ENCODE results near the gene GPR157. TPM values are rescaled to one million over a fixed set of nuclear protein-coding genes. Genes with fewer than 3 reads are reported as not detected.

The GPR157 gene
- total and polyA plus RNA-seq, 2 of the 13 experiments (the other 11 are each of a cell fraction or from before 2014, with no cell fraction given) = 10.1 to 19.2 TPM

DNA sequence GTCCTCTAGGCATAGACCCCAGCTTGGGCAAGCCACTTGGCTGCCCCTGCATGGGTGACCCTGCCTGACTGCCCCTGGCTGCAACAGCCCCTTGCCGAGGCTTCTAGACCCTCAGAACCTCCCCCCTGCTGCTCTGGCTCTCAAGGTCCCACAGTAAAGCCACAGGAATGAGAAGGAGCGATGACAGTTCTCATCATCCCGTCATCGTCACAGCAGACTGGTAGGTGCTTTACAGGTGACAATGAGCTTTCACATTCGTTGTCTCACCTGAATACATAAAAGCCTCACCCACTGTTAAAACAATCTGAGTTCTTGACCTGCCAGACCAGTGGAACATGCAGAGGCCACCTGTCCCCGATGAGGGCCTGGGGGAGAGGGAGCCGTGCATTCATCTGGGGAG is 36.0 kb upstream of the GPR157 start:
- CTCF ChIA-PET (ENCODE audit: low intra/inter-chr PET ratio, low total read pairs) = no interaction called here
- Histone ChIP-seq H3K4me2 (ENCODE audit: low read depth, low read length) (peak overlapping the region; percentile 80; the same call in 1 of the 2 replicates), H3K9me3 (ENCODE audit: low read length) (no peaks in the 10 kb centered on the region), H3K27me3 (ENCODE audit: control insufficient read depth in 1 of 2, insufficient read depth in 2 of 2, low read length in 2 of 2) (no peaks in the 10 kb centered on the region), H3K4me3 (replicated peaks in 1 of 3; ENCODE audit: insufficient read depth in 1 of 3, low read depth in 2 of 3, low read length in 3 of 3) (no peak overlapping the region), H3K36me3 (replicated peaks in 1 of 2; ENCODE audit: control insufficient read depth in 1 of 2, insufficient read depth in 2 of 2, low read length in 2 of 2) (peaks cover 11 to 39% of the 10 kb centered on the region in 2 experiments; a peak in 4 of 5 replicates), H3K4me1 (ENCODE audit: insufficient read depth, low read length) (peaks cover 82% of the 10 kb centered on the region), H4K20me1 (ENCODE audit: insufficient read depth, low read length) (peaks cover 92% of the 10 kb centered on the region), H3K9ac (ENCODE audit: insufficient read depth, low read depth, low read length) (no peak overlapping the region), H3K27ac (ENCODE audit: extremely low read length, insufficient read depth, low read length) (peak overlapping the region; percentile 74), H2AFZ (ENCODE audit: low read length) (no peak overlapping the region), H3K79me2 (ENCODE audit: insufficient read depth, low read length) (peaks cover 97% of the 10 kb centered on the region)
- DNase-seq (ENCODE audit: low spot score) (no peak), FAIRE-seq (no peak), ATAC-seq (no peak)
- intact Hi-C loops (cut with micrococcal nuclease; ENCODE audit: unreplicated experiment) (no loop called here), in situ Hi-C loops (cut with HindIII; ENCODE audit: extremely low pct_ligation_motif_present, low pct_unique_long_range_greater_than_20kb) (no loop called here)
- 76% methylated on average over 7 of the region's 7 CpGs for WGBS (ENCODE audit: low lambda C conversion rate)
- no TSS peak for BruUV-seq (replicated peaks)
- POLR2A ChIA-PET = interaction anchor here (1.2 kb wide), 2 partner anchors 16 to 69 kb away, joined by 3 read pairs; no protein-coding TSS in a partner anchor
- TF ChIP-seq DNMT1 (CRISPR knock-in tag; IDR thresholded peaks at IDR 0.05) (no peak), ZNF24 (IDR thresholded peaks at IDR 0.05) (no peak), CEBPG (CRISPR knock-in tag; IDR thresholded peaks at IDR 0.05) (no peak), ZNF331 (CRISPR knock-in tag; IDR thresholded peaks at IDR 0.05) (no peak), RFX1 (IDR thresholded peaks at IDR 0.05) (no peak), MIXL1 (CRISPR knock-in tag; IDR thresholded peaks at IDR 0.05) (no peak), CENPX (CRISPR knock-in tag; IDR thresholded peaks at IDR 0.05) (no peak), PLRG1 (conservative IDR thresholded peaks at IDR 0.05) (no peak), ZNF790 (CRISPR knock-in tag; IDR thresholded peaks at IDR 0.05; ENCODE audit: borderline replicate concordance) (no peak)
- TF ChIP-seq, protein P1, sequence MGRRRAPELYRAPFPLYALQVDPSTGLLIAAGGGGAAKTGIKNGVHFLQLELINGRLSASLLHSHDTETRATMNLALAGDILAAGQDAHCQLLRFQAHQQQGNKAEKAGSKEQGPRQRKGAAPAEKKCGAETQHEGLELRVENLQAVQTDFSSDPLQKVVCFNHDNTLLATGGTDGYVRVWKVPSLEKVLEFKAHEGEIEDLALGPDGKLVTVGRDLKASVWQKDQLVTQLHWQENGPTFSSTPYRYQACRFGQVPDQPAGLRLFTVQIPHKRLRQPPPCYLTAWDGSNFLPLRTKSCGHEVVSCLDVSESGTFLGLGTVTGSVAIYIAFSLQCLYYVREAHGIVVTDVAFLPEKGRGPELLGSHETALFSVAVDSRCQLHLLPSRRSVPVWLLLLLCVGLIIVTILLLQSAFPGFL (CRISPR knock-in tag; IDR thresholded peaks at IDR 0.05) = no peak

DNA sequence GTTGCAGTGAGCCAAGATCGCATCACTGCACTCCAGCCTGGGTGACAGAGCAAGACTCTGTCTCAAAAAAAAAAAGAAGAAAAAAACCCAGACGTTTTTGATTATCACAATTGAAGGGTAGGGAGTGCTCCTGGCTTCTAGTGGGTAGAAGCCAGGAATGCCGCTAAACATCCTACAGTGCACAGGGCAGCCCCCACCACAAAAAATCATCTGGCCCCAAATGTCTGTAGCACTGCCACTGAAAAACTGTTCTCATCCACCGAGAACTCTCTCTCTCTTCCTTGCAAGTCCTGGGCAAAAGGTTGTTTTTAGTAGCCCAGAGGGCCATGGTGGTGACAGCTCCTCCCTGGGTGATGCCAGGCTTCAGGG is 35.6 kb upstream of the GPR157 start:
- intact Hi-C loops (cut with micrococcal nuclease; ENCODE audit: unreplicated experiment) (no loop called here), in situ Hi-C loops (cut with HindIII; ENCODE audit: extremely low pct_ligation_motif_present, low pct_unique_long_range_greater_than_20kb) (no loop called here)
- peaks cover 95% of the 10 kb centered on the region for H3K79me2 ChIP-seq (ENCODE audit: insufficient read depth, low read length)
- peak overlapping the region; percentile 74 for H3K27ac ChIP-seq (ENCODE audit: extremely low read length, insufficient read depth, low read length)
- BruUV-seq (replicated peaks) = no TSS peak
- DNase-seq (ENCODE audit: low spot score) (no peak), ATAC-seq (no peak), FAIRE-seq (no peak)
- no peak overlapping the region for H3K4me3 ChIP-seq (replicated peaks in 1 of 3; ENCODE audit: insufficient read depth in 1 of 3, low read depth in 2 of 3, low read length in 3 of 3)
- H3K9me3 ChIP-seq (ENCODE audit: low read length) = no peaks in the 10 kb centered on the region
- WGBS (ENCODE audit: low lambda C conversion rate) = 54% methylated on average over 4 of the region's 4 CpGs
- POLR2A ChIA-PET = interaction anchor here (0.9 to 1.2 kb wide), 4 partner anchors 15 to 69 kb away, joined by 3 read pairs; no protein-coding TSS in a partner anchor
- H4K20me1 ChIP-seq (ENCODE audit: insufficient read depth, low read length) = peaks cover 89% of the 10 kb centered on the region
- H3K36me3 ChIP-seq (replicated peaks in 1 of 2; ENCODE audit: control insufficient read depth in 1 of 2, insufficient read depth in 2 of 2, low read length in 2 of 2) = peaks cover 8 to 35% of the 10 kb centered on the region in 2 experiments; a peak in 4 of 5 replicates
- H3K4me1 ChIP-seq (ENCODE audit: insufficient read depth, low read length) = peaks cover 82% of the 10 kb centered on the region
- H2AFZ ChIP-seq (ENCODE audit: low read length) = no peak overlapping the region
- CTCF ChIA-PET (ENCODE audit: low intra/inter-chr PET ratio, low total read pairs) = no interaction called here
- peak overlapping the region; percentile 80; the same call in 1 of the 2 replicates for H3K4me2 ChIP-seq (ENCODE audit: low read depth, low read length)
- H3K9ac ChIP-seq (ENCODE audit: insufficient read depth, low read depth, low read length) = no peak overlapping the region
- H3K27me3 ChIP-seq (ENCODE audit: control insufficient read depth in 1 of 2, insufficient read depth in 2 of 2, low read length in 2 of 2) = no peaks in the 10 kb centered on the region
- no peak for TF ChIP-seq NAIF1 (CRISPR knock-in tag; IDR thresholded peaks at IDR 0.05; ENCODE audit: borderline replicate concordance)
- TF ChIP-seq AGO2 (optimal IDR thresholded peaks at IDR 0.05; ENCODE audit: low read depth, low read length) = no peak
- no peak for TF ChIP-seq HDAC6 (IDR thresholded peaks at IDR 0.05; ENCODE audit: low read depth, low read length)
- TF ChIP-seq ZNF501 (CRISPR knock-in tag; IDR thresholded peaks at IDR 0.05) = no peak
- TF ChIP-seq, protein P2, sequence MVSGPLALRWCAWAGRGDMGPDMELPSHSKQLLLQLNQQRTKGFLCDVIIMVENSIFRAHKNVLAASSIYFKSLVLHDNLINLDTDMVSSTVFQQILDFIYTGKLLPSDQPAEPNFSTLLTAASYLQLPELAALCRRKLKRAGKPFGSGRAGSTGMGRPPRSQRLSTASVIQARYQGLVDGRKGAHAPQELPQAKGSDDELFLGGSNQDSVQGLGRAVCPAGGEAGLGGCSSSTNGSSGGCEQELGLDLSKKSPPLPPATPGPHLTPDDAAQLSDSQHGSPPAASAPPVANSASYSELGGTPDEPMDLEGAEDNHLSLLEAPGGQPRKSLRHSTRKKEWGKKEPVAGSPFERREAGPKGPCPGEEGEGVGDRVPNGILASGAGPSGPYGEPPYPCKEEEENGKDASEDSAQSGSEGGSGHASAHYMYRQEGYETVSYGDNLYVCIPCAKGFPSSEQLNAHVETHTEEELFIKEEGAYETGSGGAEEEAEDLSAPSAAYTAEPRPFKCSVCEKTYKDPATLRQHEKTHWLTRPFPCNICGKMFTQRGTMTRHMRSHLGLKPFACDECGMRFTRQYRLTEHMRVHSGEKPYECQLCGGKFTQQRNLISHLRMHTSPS (CRISPR knock-in tag; IDR thresholded peaks at IDR 0.05; ENCODE audit: low read depth) = no peak
- no peak for TF ChIP-seq ZNF768 (CRISPR knock-in tag; IDR thresholded peaks at IDR 0.05)
- TF ChIP-seq FOXA3 (CRISPR knock-in tag; IDR thresholded peaks at IDR 0.05) = no peak
- no peak for TF ChIP-seq CBFB (CRISPR knock-in tag; IDR thresholded peaks at IDR 0.05)
- TF ChIP-seq SSRP1 (CRISPR knock-in tag; IDR thresholded peaks at IDR 0.05) = no peak
- TF ChIP-seq ZNF75D (CRISPR knock-in tag; IDR thresholded peaks at IDR 0.05; ENCODE audit: borderline replicate concordance) = no peak

All from HepG2 (cell line).